ELR (cell line): ENCODE measurements around the gene HPRT1.

Experiments used
- DNase-seq: peaks from one replicate; pipeline ENCODE4 v3.0.0-alpha.2; 2015; ENCODE audit warnings: low read depth

Gene HPRT1

DNA sequence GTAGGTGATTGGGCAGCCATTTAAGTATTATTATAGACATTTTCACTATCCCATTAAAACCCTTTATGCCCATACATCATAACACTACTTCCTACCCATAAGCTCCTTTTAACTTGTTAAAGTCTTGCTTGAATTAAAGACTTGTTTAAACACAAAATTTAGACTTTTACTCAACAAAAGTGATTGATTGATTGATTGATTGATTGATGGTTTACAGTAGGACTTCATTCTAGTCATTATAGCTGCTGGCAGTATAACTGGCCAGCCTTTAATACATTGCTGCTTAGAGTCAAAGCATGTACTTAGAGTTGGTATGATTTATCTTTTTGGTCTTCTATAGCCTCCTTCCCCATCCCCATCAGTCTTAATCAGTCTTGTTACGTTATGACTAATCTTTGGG lies 16.3 kb downstream of the HPRT1 start:
- no peak for DNase-seq

- no peak for DNase-seq
Observed at GRCh38 chrX:134478374-134478773, 18.4 kb downstream of the HPRT1 start.

GRCh38 chrX:134480061-134480460 lies 20.1 kb downstream of the HPRT1 start:
- DNase-seq: peak; percentile 22

DNA sequence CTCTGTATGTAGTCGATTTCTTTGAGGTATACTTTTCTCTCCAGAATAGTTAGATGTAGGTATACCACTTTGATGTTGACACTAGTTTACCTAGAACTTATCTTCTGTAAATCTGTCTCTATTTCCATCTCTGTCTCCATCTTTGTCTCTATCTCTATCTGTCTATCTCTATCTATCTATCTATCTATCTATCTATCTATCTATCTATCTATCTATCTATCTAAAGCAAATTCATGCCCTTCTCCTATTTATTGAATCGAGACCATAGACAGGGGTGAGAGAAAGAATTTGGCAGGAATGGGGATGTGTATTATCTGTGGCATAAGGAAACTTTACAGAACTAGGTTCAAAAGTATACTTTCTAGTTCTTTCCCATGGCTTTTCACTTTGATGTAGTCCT lies 21.4 kb downstream of the HPRT1 start:
- DNase-seq: no peak

- no peak for DNase-seq
Observed at GRCh38 chrX:134482371-134482770, 22.4 kb downstream of the HPRT1 start.

- peak; percentile 63 for DNase-seq
Observed at GRCh38 chrX:134484039-134484438, 24.1 kb downstream of the HPRT1 start.

DNA sequence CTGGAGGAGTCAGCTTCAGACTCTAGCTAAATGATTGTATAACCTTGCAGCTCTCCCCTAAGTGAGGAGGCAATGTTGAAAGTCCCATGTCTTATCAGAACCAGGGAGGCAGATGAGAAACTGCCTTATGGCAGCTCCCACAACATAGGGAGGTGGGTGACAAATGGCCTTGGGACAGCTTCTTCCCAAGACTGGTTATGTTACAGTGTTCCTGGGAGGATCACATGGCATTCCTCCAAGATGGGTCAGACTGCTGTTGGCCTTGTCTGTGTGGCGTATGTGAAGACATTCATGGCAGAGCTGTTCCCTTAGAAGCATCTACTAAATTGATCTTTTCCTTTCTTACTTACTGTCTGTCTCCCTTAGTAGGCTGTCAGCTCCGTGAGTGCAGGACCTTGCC lies 42.0 kb downstream of the HPRT1 start:
- no peak for DNase-seq

DNA sequence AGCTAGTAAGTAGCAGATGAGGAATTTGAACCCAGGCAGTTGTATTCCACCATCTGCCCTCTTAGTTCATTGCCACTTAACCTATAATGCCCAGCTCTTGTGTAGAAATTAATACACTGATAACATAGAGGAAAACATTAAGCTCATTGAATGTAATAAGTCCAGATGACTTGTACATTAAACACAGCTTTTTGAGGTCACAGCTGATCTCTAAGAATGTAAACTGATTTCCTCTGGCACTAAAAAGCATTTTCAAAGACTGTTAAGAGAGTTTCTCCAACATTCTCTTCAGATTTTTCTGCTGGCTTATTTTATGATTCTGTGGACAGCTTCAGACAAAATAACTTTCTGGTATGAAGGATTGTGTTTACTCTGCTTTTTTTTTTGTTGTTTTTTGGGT lies 42.7 kb downstream of the HPRT1 start:
- DNase-seq: no peak

- peak; percentile 88 for DNase-seq
Observed at GRCh38 chrX:134512566-134512965, 52.6 kb downstream of the HPRT1 start.

- peak; percentile 59 for DNase-seq
Observed at GRCh38 chrX:134513091-134513490, 53.1 kb downstream of the HPRT1 start.

GRCh38 chrX:134520860-134521390 lies 61.0 kb downstream of the HPRT1 start:
- DNase-seq: peak; percentile 75

DNA sequence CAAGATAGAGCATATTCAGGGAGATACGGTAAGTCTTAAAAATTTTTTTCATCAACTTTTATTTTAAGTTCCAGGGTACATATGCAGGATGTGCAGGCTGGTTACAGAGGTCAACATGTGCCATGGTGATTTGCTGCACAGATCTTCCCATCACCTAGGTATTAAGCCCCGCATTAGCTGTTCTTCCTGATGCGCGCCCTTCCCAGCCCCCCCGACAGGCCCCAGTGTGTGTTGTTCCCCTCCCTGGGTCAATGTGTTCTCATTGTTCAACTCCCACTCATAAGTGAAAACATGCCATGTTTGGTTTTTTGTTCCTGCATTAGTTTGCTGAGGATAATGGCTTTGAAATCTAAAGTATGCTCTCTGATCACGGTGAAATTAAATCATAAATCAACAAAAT lies 64.2 kb downstream of the HPRT1 start:
- DNase-seq: no peak

- peak; percentile 21 for DNase-seq
Observed at GRCh38 chrX:134525086-134525792, 65.3 kb downstream of the HPRT1 start.

DNA sequence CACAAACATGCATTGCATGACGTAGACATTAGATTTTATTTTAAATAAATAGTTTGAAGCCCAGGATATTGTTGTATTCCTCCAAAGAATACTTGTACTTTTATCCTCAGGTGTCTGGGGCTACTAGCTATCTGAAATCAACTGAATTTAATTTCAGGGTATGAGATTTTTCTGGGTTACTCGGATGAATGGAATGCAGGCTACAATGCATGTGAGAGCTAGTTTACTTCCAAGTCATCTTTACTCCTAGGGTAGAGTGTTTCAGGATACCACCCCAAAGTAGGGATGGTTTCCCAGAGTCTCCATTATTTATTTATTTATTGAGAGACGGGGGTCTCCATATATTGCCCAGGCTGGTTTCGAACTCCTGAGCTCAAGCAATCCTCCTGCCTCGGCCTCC lies 66.4 kb downstream of the HPRT1 start:
- peak; percentile 57 for DNase-seq

- DNase-seq: no peak
Observed at GRCh38 chrX:134528960-134529359, 69.0 kb downstream of the HPRT1 start.

DNA sequence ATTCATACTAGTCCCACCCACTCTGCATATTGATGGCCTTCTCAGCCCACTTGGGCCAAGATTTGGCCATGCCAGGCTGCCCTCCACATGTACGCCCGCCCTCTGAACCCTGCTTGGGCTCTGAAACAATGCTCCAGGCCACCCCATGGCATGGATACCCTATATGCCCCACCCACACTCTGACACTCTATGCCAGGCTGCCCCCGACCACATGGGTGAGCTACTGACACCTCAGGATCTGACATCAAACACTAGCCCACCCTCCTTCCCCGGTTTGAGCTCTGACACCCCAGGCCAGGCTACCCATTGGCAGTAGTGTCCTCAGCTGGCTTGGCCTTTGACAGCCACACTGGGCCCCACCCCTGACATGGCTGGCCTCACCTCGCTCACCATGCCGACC lies 69.5 kb downstream of the HPRT1 start:
- no peak for DNase-seq

GRCh38 chrX:134530845-134531244 lies 70.9 kb downstream of the HPRT1 start:
- no peak for DNase-seq

- no peak for DNase-seq
Observed at GRCh38 chrX:134533352-134533751, 73.4 kb downstream of the HPRT1 start.

- DNase-seq: no peak
Observed at GRCh38 chrX:134533952-134534351, 74.0 kb downstream of the HPRT1 start.

DNA sequence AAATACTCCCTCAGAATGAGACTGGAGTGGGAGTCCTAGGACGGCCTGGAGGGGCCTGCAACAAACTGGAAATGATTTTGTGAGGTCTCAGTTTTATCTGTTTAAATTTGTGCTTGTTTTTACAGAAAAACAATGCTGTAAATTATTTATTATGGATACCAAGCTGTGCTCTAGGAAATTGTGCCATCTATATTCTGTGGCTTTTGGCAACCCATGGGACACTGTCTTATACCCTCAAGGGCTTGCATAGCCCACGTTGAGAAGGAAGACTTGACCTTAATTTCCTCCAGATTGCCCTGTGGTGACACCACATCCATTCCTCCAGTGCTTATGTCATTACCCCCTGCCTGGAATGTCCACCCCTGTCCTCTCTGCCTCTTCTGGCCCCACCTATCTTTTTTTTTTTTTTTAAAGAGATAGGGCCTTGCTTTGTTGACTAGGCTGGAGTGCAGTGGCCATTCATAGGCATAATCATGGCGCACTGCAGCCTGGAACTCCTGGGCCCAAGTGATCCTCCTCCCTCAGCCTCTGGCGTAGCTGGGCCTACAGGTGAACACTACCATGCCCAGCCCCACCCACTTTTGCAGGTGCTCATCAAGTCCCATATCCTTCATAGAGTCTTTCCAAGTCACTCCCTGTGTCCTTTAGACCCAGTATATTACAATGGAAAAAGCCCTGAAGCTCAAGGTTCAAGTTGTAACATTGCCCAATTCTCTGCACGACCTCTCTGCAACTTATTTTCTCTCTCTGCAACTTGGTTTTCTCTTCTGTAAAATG lies 77.4 kb downstream of the HPRT1 start:
- DNase-seq: peak; percentile 86

DNA sequence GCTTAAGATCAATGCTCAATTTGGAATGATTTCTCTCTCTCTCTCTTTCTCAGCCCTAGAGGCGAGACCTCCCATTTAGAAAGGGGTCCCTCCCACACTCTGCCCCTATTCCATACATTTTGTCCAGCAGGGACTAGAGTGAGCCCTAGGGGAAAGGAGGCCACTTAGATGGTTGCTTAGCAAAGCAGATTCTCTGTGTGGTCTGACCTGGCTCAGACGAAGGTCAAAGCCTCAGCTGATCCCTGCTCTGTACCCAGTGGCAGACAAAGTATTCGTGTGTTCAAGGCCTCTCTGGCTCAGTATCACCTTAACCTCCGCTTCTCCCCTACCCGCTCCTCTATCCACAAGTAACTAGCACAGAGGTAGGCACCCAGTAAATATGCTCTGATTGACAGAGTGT lies 78.4 kb downstream of the HPRT1 start:
- no peak for DNase-seq

DNA sequence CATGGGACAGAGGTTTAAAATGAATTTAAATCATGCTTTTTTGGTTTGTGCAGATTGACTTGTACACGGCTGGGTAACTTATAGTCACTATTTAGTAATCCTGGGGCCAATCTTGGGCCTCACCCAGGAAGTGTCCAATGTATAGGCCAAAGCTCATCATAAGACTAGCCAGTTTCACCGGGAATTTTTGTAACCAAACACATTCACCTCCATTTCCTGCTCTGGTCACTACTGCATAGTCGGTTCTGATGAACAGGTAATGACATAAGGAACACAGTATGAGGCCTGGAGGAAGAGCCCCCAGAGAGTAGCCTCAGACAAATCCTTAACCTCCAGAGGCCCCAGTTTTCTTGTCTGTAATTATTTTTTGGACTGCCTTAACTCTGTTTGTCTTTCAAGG lies 81.9 kb downstream of the HPRT1 start:
- DNase-seq: no peak

- DNase-seq: peak; percentile 54
Observed at GRCh38 chrX:134542485-134542884, 82.5 kb downstream of the HPRT1 start.
